IPS DF 19.7 (cell line): ENCODE measurements around the gene ATG7.
"Not testable (repeated sequence)": the region's sequence is repeated elsewhere in the genome, so short reads cannot be mapped to it uniquely, and the experiment has no call there.

Source experiments
- DNase-seq: peaks from one replicate; pipeline ENCODE4 v3.0.0-alpha.2; 2013; ENCODE audit warnings: low read depth, low spot score

Gene ATG7

GRCh38 chr3:11250902-11251806 lies 21.0 kb upstream of the ATG7 start:
- DNase-seq = no peak

GRCh38 chr3:11251807-11252176 lies 20.4 kb upstream of the ATG7 start:
- no peak for DNase-seq

- no peak for DNase-seq
These were observed 17.3 kb upstream of the ATG7 start for GRCh38 chr3:11254876-11255275.

- DNase-seq = not testable (repeated sequence)
These were observed 16.7 kb upstream of the ATG7 start for GRCh38 chr3:11255537-11255936.

- no peak for DNase-seq
These were observed 13.2 kb upstream of the ATG7 start for GRCh38 chr3:11258958-11259357.

GRCh38 chr3:11260460-11260859 lies 11.7 kb upstream of the ATG7 start:
- DNase-seq = no peak

- DNase-seq = no peak
These were observed 3.2 kb upstream of the ATG7 start for GRCh38 chr3:11269007-11269406.

GRCh38 chr3:11272906-11273574 lies 843 bp downstream of the ATG7 start:
- DNase-seq = no peak

- DNase-seq = no peak
These were observed 1.7 kb downstream of the ATG7 start for GRCh38 chr3:11273891-11274291.

GRCh38 chr3:11274566-11275142 lies 2.5 kb downstream of the ATG7 start:
- DNase-seq = no peak

GRCh38 chr3:11275926-11276325 lies 3.7 kb downstream of the ATG7 start:
- DNase-seq = no peak

GRCh38 chr3:11276901-11277300 lies 4.7 kb downstream of the ATG7 start:
- no peak for DNase-seq

- no peak for DNase-seq
These were observed 10.3 kb downstream of the ATG7 start for GRCh38 chr3:11282250-11283138.

- no peak for DNase-seq
These were observed 10.9 kb downstream of the ATG7 start for GRCh38 chr3:11283139-11283475.

- no peak for DNase-seq
These were observed 11.8 kb downstream of the ATG7 start for GRCh38 chr3:11284011-11284410.

- no peak for DNase-seq
These were observed 13.3 kb downstream of the ATG7 start for GRCh38 chr3:11285471-11285870.

- DNase-seq = no peak
These were observed 15.2 kb downstream of the ATG7 start for GRCh38 chr3:11287404-11287803.

- DNase-seq = no peak
These were observed 15.9 kb downstream of the ATG7 start for GRCh38 chr3:11288021-11288491.

GRCh38 chr3:11288786-11289637 lies 16.8 kb downstream of the ATG7 start:
- no peak for DNase-seq

- DNase-seq = no peak
These were observed 17.7 kb downstream of the ATG7 start for GRCh38 chr3:11289864-11290263.
